ENCODE results near the gene MTARC2.

DNA sequence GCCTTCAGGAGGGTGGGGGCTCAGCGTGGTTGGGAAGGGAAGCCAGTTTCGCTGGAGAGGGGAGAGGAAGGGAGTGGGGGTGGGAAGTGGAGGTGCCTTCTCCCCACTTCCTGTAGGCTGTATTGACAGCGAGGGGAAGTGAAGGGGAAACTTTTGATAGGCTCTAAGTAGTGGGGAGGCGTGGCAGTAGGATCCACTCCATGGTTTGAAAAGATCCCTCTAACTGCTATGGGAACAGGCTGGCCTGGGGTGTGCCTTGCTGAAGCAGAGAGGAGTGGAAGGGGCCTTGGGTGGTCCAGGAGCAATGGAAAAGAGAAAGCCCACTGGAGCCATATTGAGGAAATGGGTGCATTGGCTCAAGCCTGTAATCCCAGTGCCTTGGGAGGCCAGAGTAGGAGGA, 37.8 kb upstream of the MTARC2 start:
- TF ChIP-seq, protein P1, sequence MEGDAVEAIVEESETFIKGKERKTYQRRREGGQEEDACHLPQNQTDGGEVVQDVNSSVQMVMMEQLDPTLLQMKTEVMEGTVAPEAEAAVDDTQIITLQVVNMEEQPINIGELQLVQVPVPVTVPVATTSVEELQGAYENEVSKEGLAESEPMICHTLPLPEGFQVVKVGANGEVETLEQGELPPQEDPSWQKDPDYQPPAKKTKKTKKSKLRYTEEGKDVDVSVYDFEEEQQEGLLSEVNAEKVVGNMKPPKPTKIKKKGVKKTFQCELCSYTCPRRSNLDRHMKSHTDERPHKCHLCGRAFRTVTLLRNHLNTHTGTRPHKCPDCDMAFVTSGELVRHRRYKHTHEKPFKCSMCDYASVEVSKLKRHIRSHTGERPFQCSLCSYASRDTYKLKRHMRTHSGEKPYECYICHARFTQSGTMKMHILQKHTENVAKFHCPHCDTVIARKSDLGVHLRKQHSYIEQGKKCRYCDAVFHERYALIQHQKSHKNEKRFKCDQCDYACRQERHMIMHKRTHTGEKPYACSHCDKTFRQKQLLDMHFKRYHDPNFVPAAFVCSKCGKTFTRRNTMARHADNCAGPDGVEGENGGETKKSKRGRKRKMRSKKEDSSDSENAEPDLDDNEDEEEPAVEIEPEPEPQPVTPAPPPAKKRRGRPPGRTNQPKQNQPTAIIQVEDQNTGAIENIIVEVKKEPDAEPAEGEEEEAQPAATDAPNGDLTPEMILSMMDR (IDR thresholded peaks at IDR 0.05) = no peak
- no peak for TF ChIP-seq POLR2A (IDR thresholded peaks at IDR 0.05)
- no peak for TF ChIP-seq EP300 (IDR thresholded peaks at IDR 0.05)
